GM23338 (cell line): ENCODE data around the gene BAG2.

Experiments
- CREB1 ChIP-seq: fragments of 250-450 bp; sonication (Bioruptor Pico); IDR thresholded peaks from 2 replicates; pipeline ENCODE4 v1.5.0; 2020; ENCODE audit warnings: low read depth, mild to moderate bottlenecking, moderate library complexity
- EZH2 ChIP-seq: fragments of 200-600 bp; sonication (generic); IDR thresholded peaks from one replicate; pipeline ENCODE4 v1.8.0; 2017; ENCODE audit warnings: antibody characterized with exemption, mild to moderate bottlenecking, low read depth; ENCODE audit not compliant: unreplicated experiment
- EZH2phosphoT487 ChIP-seq: fragments of 200-600 bp; sonication (generic); IDR thresholded peaks from one replicate; pipeline ENCODE4 v1.8.1; 2018; ENCODE audit warnings: antibody characterized with exemption; ENCODE audit not compliant: unreplicated experiment
- JUNB ChIP-seq: IDR thresholded peaks from one replicate; pipeline ENCODE4 v1.6.1; 2016; ENCODE audit warnings: antibody characterized with exemption; ENCODE audit not compliant: unreplicated experiment
- POLR2AphosphoS5 ChIP-seq: IDR thresholded peaks from 2 replicates; pipeline ENCODE4 v1.6.1; 2016; ENCODE audit warnings: antibody characterized with exemption, low read depth
- ZNF331 ChIP-seq: fragments of 250-450 bp; sonication (Bioruptor Pico); IDR thresholded peaks from 2 replicates; pipeline ENCODE4 v1.5.0; 2020; ENCODE audit warnings: low read depth, mild to moderate bottlenecking, moderate library complexity
- TF ChIP-seq, protein P1 (sequence below), 2 experiments: fragments of 200-600 bp in 1 of 2; sonication (generic) in 1 of 2; conservative IDR thresholded peaks; 2 replicates each; pipeline versions ENCODE4 v1.5.1 to v1.6.1; 2016 to 2017; ENCODE audit warnings: antibody characterized with exemption in 2 of 2, low read depth in 2 of 2, mild to moderate bottlenecking in 2 of 2, moderate library complexity in 1 of 2
- TF ChIP-seq, protein P2 (sequence below): IDR thresholded peaks from one replicate; pipeline ENCODE4 v1.6.1; 2018; ENCODE audit warnings: antibody characterized with exemption; ENCODE audit not compliant: unreplicated experiment
- TF ChIP-seq, protein P3 (sequence below): IDR thresholded peaks from 2 replicates; pipeline ENCODE4 v1.6.1; 2016; ENCODE audit warnings: antibody characterized with exemption

DNA sequence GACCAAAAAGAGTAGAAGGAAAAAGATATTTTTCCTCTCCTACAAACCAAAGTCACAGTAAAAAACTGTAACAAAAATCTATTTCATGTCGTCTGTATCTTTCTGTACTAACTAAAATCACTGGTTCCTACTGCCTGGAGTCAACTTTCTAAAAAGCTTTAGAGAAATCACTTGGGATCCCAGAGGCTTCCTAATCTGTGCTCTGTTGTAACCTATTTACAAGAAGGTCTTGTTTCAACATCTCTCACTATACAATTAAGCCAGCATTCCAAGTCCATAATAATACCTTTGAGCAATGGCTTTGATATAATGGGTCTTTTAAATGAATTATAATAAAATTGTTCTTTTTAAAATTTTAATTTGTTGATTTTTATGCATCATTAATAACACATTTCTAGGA lies 29.6 kb downstream of the BAG2 start:
- TF ChIP-seq, protein P1, sequence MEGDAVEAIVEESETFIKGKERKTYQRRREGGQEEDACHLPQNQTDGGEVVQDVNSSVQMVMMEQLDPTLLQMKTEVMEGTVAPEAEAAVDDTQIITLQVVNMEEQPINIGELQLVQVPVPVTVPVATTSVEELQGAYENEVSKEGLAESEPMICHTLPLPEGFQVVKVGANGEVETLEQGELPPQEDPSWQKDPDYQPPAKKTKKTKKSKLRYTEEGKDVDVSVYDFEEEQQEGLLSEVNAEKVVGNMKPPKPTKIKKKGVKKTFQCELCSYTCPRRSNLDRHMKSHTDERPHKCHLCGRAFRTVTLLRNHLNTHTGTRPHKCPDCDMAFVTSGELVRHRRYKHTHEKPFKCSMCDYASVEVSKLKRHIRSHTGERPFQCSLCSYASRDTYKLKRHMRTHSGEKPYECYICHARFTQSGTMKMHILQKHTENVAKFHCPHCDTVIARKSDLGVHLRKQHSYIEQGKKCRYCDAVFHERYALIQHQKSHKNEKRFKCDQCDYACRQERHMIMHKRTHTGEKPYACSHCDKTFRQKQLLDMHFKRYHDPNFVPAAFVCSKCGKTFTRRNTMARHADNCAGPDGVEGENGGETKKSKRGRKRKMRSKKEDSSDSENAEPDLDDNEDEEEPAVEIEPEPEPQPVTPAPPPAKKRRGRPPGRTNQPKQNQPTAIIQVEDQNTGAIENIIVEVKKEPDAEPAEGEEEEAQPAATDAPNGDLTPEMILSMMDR (conservative IDR thresholded peaks at IDR 0.05; ENCODE audit: low read depth in 2 of 2): no peak
- no peak for TF ChIP-seq EZH2
- TF ChIP-seq POLR2AphosphoS5: no peak
- TF ChIP-seq EZH2phosphoT487: no peak
- TF ChIP-seq, protein P2, sequence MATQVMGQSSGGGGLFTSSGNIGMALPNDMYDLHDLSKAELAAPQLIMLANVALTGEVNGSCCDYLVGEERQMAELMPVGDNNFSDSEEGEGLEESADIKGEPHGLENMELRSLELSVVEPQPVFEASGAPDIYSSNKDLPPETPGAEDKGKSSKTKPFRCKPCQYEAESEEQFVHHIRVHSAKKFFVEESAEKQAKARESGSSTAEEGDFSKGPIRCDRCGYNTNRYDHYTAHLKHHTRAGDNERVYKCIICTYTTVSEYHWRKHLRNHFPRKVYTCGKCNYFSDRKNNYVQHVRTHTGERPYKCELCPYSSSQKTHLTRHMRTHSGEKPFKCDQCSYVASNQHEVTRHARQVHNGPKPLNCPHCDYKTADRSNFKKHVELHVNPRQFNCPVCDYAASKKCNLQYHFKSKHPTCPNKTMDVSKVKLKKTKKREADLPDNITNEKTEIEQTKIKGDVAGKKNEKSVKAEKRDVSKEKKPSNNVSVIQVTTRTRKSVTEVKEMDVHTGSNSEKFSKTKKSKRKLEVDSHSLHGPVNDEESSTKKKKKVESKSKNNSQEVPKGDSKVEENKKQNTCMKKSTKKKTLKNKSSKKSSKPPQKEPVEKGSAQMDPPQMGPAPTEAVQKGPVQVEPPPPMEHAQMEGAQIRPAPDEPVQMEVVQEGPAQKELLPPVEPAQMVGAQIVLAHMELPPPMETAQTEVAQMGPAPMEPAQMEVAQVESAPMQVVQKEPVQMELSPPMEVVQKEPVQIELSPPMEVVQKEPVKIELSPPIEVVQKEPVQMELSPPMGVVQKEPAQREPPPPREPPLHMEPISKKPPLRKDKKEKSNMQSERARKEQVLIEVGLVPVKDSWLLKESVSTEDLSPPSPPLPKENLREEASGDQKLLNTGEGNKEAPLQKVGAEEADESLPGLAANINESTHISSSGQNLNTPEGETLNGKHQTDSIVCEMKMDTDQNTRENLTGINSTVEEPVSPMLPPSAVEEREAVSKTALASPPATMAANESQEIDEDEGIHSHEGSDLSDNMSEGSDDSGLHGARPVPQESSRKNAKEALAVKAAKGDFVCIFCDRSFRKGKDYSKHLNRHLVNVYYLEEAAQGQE: no peak
- no peak for TF ChIP-seq ZNF331 (CRISPR knock-in tag)
- TF ChIP-seq, protein P3, sequence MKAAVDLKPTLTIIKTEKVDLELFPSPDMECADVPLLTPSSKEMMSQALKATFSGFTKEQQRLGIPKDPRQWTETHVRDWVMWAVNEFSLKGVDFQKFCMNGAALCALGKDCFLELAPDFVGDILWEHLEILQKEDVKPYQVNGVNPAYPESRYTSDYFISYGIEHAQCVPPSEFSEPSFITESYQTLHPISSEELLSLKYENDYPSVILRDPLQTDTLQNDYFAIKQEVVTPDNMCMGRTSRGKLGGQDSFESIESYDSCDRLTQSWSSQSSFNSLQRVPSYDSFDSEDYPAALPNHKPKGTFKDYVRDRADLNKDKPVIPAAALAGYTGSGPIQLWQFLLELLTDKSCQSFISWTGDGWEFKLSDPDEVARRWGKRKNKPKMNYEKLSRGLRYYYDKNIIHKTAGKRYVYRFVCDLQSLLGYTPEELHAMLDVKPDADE: no peak
- no peak for TF ChIP-seq CREB1 (CRISPR knock-in tag)
- no peak for TF ChIP-seq JUNB
